OCI-LY7 (cell line): ENCODE measurements around the gene VSX1. TPM values are rescaled to one million over a fixed set of nuclear protein-coding genes. Genes with fewer than 3 reads are reported as not detected.

ENCODE experiments used
- BruUV-seq: library from RNA; stranded (reverse); fragments of 400-500 nt; replicated peaks from 2 replicates; lab custom pipeline; 2021; lab: Mats Ljungman, UMichigan
- CTCF ChIA-PET: fragments of 300-600 bp; sonication (Branson Sonifier 250); formaldehyde crosslinking; loops from one replicate; lab custom pipeline; 2022; ENCODE audit warnings: antibody characterized with exemption; ENCODE audit not compliant: unreplicated experiment; lab: Charles Lee
- POLR2A ChIA-PET: fragments of 300-600 bp; sonication (Branson Sonifier 250); formaldehyde crosslinking; loops from one replicate; lab custom pipeline; 2022; ENCODE audit warnings: antibody characterized with exemption; lab: Charles Lee
- DNase-seq: peaks from one replicate; pipeline ENCODE4 v3.0.0-alpha.2; 2015; ENCODE audit warnings: low spot score
- H2AFZ ChIP-seq: fragments of 200-600 bp; sonication (generic), shearing (Covaris generic); 2 replicates; pipeline ENCODE4 v1.6.1; 2014; ENCODE audit warnings: mild to moderate bottlenecking, antibody characterized with exemption, low read length, moderate library complexity
- H3K27ac ChIP-seq: fragments of 200-600 bp; sonication (generic); 2 replicates; pipeline ENCODE4 v1.5.1; 2014; ENCODE audit warnings: mixed run types, low read depth, mild to moderate bottlenecking, moderate library complexity, low read length, inconsistent platforms; ENCODE audit not compliant: poor library complexity, severe bottlenecking
- H3K36me3 ChIP-seq: fragments of 200-600 bp; sonication (generic); 2 replicates; pipeline ENCODE4 v1.6.1; 2014; ENCODE audit warnings: mild to moderate bottlenecking, antibody characterized with exemption, low read length, moderate library complexity, mixed read lengths; ENCODE audit not compliant: insufficient read depth
- H3K4me1 ChIP-seq: fragments of 200-600 bp; sonication (generic); 2 replicates; pipeline ENCODE4 v1.5.1; 2014; ENCODE audit warnings: mild to moderate bottlenecking, low read length; ENCODE audit not compliant: insufficient read depth, poor library complexity, severe bottlenecking
- H3K4me2 ChIP-seq: fragments of 200-600 bp; sonication (generic); 2 replicates; pipeline ENCODE4 v1.6.1; 2014; ENCODE audit warnings: mild to moderate bottlenecking, low read length
- H3K4me3 ChIP-seq: fragments of 200-600 bp; sonication (generic); 2 replicates; pipeline ENCODE4 v1.5.1; 2014; ENCODE audit warnings: mild to moderate bottlenecking, low read depth, low read length; ENCODE audit not compliant: poor library complexity, severe bottlenecking
- H3K79me2 ChIP-seq: fragments of 200-600 bp; sonication (generic); 2 replicates; pipeline ENCODE4 v1.6.1; 2016; ENCODE audit warnings: low read depth, mild to moderate bottlenecking, low read length, moderate library complexity, mixed read lengths; ENCODE audit not compliant: insufficient read depth
- H3K9me2 ChIP-seq: fragments of 200-600 bp; sonication (generic); 2 replicates; pipeline ENCODE4 v1.6.1; 2016; ENCODE audit warnings: mild to moderate bottlenecking, low read length, mixed read lengths; ENCODE audit not compliant: insufficient read depth
- H3K9me3 ChIP-seq: fragments of 200-600 bp; sonication (generic); 2 replicates; pipeline ENCODE4 v1.6.1; 2014; ENCODE audit warnings: mild to moderate bottlenecking, mixed run types, low read length, mixed read lengths
- H4K20me1 ChIP-seq: fragments of 200-600 bp; sonication (generic); 2 replicates; pipeline ENCODE4 v1.6.1; 2014; ENCODE audit warnings: mild to moderate bottlenecking, antibody characterized with exemption, low read length, moderate library complexity, mixed read lengths; ENCODE audit not compliant: insufficient read depth
- EZH2phosphoT487 ChIP-seq: fragments of 200-600 bp; sonication (generic); IDR thresholded peaks from 2 replicates; pipeline ENCODE4 v1.6.1; 2018; ENCODE audit warnings: low read depth, borderline replicate concordance, mild to moderate bottlenecking, mixed run types, antibody characterized with exemption, low read length, moderate library complexity, mixed read lengths
- intact Hi-C: fragments of 100-400 bp; cut with micrococcal nuclease; formaldehyde crosslinking; loops from one replicate; pipeline ENCODE4 v1.10.0; 2022; ENCODE audit not compliant: unreplicated experiment
- total RNA-seq, 2 experiments: library from RNA; depleted of rRNA in 1 of 2; stranded (reverse); fragments of >200 nt in 1 of 2; shearing (Covaris generic) in 1 of 2; gene quantifications; 2 replicates each; pipeline ENCODE4 v1.2.3, GENCODE V29; 2014 to 2022
- TF ChIP-seq, protein P1 (sequence below): fragments of 200-600 bp; sonication (generic); conservative IDR thresholded peaks from 2 replicates; pipeline ENCODE4 v1.5.1; 2014; ENCODE audit warnings: mild to moderate bottlenecking, antibody characterized with exemption, low read length, moderate library complexity, mixed read lengths

Gene VSX1
- total RNA-seq, 2 experiments from 2014 or later = not detected

DNA sequence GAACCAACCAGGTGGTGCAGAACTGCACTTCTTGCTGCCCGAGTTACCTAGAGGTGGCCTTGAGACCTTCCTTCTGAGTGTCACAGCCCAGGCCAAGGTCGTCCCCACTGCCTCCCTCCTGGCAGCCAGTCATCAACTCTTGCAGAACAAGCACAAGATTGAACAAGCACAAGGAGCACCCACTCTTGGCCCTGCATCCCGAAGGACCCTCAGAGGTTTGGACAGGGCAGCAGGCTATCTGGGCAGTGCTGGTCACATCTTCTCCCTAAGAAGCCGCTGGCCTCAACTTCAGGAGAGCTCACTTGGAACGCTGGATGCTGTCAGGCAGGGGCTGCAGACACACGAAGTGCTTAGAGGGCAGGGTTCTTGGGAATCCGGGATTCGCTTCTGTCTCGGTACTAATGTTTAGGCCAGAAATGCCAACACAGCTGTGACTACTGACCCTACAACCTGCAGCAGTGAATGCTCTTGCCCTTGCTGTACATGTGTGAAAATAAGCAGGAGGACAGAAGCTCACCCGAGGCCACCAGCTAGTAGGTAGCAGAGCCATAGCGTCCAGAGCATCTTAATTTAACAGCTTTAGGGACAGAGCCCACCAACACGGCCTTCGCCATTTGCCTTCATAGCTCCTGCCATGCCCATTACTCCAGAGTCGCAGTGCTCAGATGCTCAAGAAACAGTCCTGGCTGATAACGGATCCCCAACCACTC is 20.0 kb downstream of the VSX1 start:
- no peak for TF ChIP-seq EZH2phosphoT487
- TF ChIP-seq, protein P1, sequence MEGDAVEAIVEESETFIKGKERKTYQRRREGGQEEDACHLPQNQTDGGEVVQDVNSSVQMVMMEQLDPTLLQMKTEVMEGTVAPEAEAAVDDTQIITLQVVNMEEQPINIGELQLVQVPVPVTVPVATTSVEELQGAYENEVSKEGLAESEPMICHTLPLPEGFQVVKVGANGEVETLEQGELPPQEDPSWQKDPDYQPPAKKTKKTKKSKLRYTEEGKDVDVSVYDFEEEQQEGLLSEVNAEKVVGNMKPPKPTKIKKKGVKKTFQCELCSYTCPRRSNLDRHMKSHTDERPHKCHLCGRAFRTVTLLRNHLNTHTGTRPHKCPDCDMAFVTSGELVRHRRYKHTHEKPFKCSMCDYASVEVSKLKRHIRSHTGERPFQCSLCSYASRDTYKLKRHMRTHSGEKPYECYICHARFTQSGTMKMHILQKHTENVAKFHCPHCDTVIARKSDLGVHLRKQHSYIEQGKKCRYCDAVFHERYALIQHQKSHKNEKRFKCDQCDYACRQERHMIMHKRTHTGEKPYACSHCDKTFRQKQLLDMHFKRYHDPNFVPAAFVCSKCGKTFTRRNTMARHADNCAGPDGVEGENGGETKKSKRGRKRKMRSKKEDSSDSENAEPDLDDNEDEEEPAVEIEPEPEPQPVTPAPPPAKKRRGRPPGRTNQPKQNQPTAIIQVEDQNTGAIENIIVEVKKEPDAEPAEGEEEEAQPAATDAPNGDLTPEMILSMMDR = no peak
- ChIA-PET CTCF (interaction anchor here (1.0 kb wide), 1 partner anchor 53 kb away, joined by 3 read pairs; no protein-coding TSS in a partner anchor), POLR2A (interaction anchor here (1.3 to 1.4 kb wide), 2 partner anchors 25 to 28 kb away, joined by 3 to 7 read pairs; no protein-coding TSS in a partner anchor)
- no peaks in the 10 kb centered on the region for H4K20me1 ChIP-seq
- H3K79me2 ChIP-seq = no peaks in the 10 kb centered on the region
- H3K27ac ChIP-seq = no peak overlapping the region
- H3K36me3 ChIP-seq = no peaks in the 10 kb centered on the region
- no peak for DNase-seq
- no peak overlapping the region for H2AFZ ChIP-seq
- intact Hi-C loops = loop anchor here (10.0 kb wide), 2 partner anchors 113 to 233 kb away; no protein-coding TSS in a partner anchor
- H3K9me3 ChIP-seq = no peaks in the 10 kb centered on the region
- peaks cover 20% of the 10 kb centered on the region for H3K4me1 ChIP-seq
- no peaks in the 10 kb centered on the region for H3K9me2 ChIP-seq
- H3K4me2 ChIP-seq = no peak overlapping the region
- no peak overlapping the region for H3K4me3 ChIP-seq
- BruUV-seq = no TSS peak

DNA sequence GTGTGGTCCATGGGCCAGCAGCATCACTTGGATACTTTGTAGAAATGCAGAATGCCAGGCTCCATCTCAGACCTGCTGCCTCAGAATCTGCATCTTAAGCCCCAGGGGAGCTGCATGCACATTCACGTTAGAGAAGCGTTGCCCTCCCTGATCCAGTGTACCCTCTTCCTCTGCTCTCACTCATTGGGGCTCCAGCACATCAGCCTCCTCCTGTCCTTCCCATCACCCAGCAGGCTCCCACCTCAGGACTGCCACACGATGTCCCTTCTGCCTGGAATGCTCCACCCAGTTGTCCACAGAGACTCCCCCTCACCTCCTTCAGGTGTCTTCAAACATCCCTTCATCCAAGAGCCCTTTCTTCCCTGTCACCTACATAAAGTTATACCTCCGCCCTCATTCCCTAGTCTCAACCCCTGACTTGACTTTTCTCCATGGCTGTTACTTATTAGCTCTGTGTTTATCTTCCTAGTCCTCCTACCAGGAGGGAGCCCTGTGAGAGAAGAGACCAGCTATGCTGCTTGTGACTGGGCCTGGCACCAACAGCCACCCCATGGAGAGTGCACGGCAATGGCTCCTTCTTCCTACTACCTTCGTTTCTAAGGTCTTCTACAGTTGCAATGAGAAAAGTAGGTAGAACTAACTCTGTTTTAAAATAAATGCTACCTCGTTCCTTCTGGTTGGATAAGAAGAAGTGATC is 20.7 kb downstream of the VSX1 start:
- CTCF ChIA-PET = no interaction called here
- no peaks in the 10 kb centered on the region for H3K9me2 ChIP-seq
- H3K9me3 ChIP-seq = no peaks in the 10 kb centered on the region
- no peak overlapping the region for H3K27ac ChIP-seq
- POLR2A ChIA-PET = no interaction called here
- no peak overlapping the region for H3K4me2 ChIP-seq
- intact Hi-C loops = loop anchor here (10.0 kb wide), 2 partner anchors 114 to 234 kb away; no protein-coding TSS in a partner anchor
- peaks cover 20% of the 10 kb centered on the region for H3K4me1 ChIP-seq
- H4K20me1 ChIP-seq = no peaks in the 10 kb centered on the region
- DNase-seq = no peak
- no peaks in the 10 kb centered on the region for H3K36me3 ChIP-seq
- H3K4me3 ChIP-seq = no peak overlapping the region
- no peaks in the 10 kb centered on the region for H3K79me2 ChIP-seq
- no TSS peak for BruUV-seq
- TF ChIP-seq EZH2phosphoT487 = no peak
- TF ChIP-seq, protein P1 = no peak
- no peak overlapping the region for H2AFZ ChIP-seq
